GM23338 (cell line): ENCODE measurements around the gene EMCN.

Experiments
- CTCF ChIP-seq, 2 experiments: fragments of 200-600 bp in 1 of 2; sonication (generic) in 1 of 2; conservative IDR thresholded peaks; 2 replicates each; pipeline versions ENCODE4 v1.5.1 to v1.6.1; 2016 to 2017; ENCODE audit warnings: antibody characterized with exemption in 2 of 2, low read depth in 2 of 2, mild to moderate bottlenecking in 2 of 2, moderate library complexity in 1 of 2
- EZH2 ChIP-seq: fragments of 200-600 bp; sonication (generic); IDR thresholded peaks from one replicate; pipeline ENCODE4 v1.8.0; 2017; ENCODE audit warnings: antibody characterized with exemption, mild to moderate bottlenecking, low read depth; ENCODE audit not compliant: unreplicated experiment
- EZH2phosphoT487 ChIP-seq: fragments of 200-600 bp; sonication (generic); IDR thresholded peaks from one replicate; pipeline ENCODE4 v1.8.1; 2018; ENCODE audit warnings: antibody characterized with exemption; ENCODE audit not compliant: unreplicated experiment
- REST ChIP-seq: IDR thresholded peaks from one replicate; pipeline ENCODE4 v1.6.1; 2018; ENCODE audit warnings: antibody characterized with exemption; ENCODE audit not compliant: unreplicated experiment
- ZNF114 ChIP-seq: fragments of 250-450 bp; sonication (Bioruptor Pico); IDR thresholded peaks from 2 replicates; pipeline ENCODE4 v1.5.0; 2020; ENCODE audit warnings: mild to moderate bottlenecking, moderate library complexity

GRCh38 chr4:100372432-100372831 lies 145.4 kb downstream of the EMCN start:
- TF ChIP-seq CTCF (conservative IDR thresholded peaks at IDR 0.05; ENCODE audit: low read depth in 2 of 2) (peak; percentile 63 to 75), EZH2phosphoT487 (no peak), EZH2 (no peak), REST (no peak), ZNF114 (CRISPR knock-in tag) (no peak)
